Activated B cell treated with CpG ODN at 0.5 μM for 24 hours (primary cell): ENCODE data around the gene PPP4R3B. TPM values are rescaled to one million over a fixed set of nuclear protein-coding genes. Genes with fewer than 3 reads are reported as not detected.
"Not testable (repeated sequence)": the region's sequence is repeated elsewhere in the genome, so short reads cannot be mapped to it uniquely, and the experiment has no call there.

ENCODE experiments used
- ATAC-seq: fragments of 200-7000 bp; cut with Tn5 transposase; one replicate; pipeline ENCODE4 v1.10.0; 2021; ENCODE audit warnings: low read depth, mild to moderate bottlenecking, moderate library complexity
- CTCF ChIA-PET: fragments of 350-600 bp; sonication (Branson Sonifier 250); formaldehyde crosslinking; loops from one replicate; lab custom pipeline; 2021; ENCODE audit warnings: antibody characterized with exemption; lab: Charles Lee
- POLR2A ChIA-PET: fragments of 350-600 bp; sonication (Branson Sonifier 250); formaldehyde crosslinking; loops from one replicate; lab custom pipeline; 2021; ENCODE audit warnings: antibody characterized with exemption; lab: Charles Lee
- DNase-seq: peaks from one replicate; pipeline ENCODE4 v3.0.0; 2022
- H3K27ac Mint-ChIP-seq: one replicate; pipeline ENCODE4 v1.8.0; 2020; ENCODE audit warnings: mixed read lengths
- H3K27me3 Mint-ChIP-seq: one replicate; pipeline ENCODE4 v1.8.0; 2021; ENCODE audit warnings: mixed read lengths
- H3K36me3 Mint-ChIP-seq: one replicate; pipeline ENCODE4 v1.8.0; 2021; ENCODE audit warnings: low read depth, mixed read lengths
- H3K4me1 Mint-ChIP-seq: one replicate; pipeline ENCODE4 v1.8.0; 2021; ENCODE audit warnings: mixed read lengths
- H3K4me3 Mint-ChIP-seq: one replicate; pipeline ENCODE4 v1.8.0; 2020; ENCODE audit warnings: mild to moderate bottlenecking, mixed read lengths
- H3K9me3 Mint-ChIP-seq: one replicate; pipeline ENCODE4 v1.8.0; 2020; ENCODE audit warnings: mixed read lengths
- intact Hi-C: fragments of 100-400 bp; cut with micrococcal nuclease; formaldehyde crosslinking; loops from one replicate; pipeline ENCODE4 v1.15.1; 2024
- total RNA-seq: library from RNA; stranded (reverse); gene quantifications from 2 replicates; pipeline ENCODE4 v1.2.3, GENCODE V29; 2022
- TF ChIP-seq, protein P1 (sequence below): fragments of 200-600 bp; IDR thresholded peaks from one replicate; pipeline ENCODE4 v1.8.0; 2022; ENCODE audit warnings: antibody characterized with exemption, mild to moderate bottlenecking

The PPP4R3B gene
- total RNA-seq, 1 donor from 2014 or later, result 82.4 TPM

DNA sequence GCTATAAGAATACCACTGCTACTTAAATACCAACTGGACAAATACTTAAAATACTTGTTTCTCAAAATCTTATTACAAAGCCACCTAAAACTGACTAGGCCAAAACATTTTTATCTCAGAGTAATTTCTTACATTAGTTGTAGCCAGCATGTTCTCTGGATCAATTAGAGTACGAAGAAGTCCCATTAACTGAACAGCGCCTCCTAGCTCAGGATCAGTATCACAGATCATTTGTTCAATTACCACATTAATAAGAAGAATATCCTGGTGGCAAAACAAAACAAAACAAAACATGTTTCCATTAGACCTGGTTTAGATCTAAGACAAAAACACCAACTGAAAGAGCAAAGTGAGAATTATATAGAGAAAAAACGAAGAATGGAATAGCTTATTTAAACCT, 36.0 kb downstream of the PPP4R3B start:
- no peak for ATAC-seq
- TF ChIP-seq, protein P1, sequence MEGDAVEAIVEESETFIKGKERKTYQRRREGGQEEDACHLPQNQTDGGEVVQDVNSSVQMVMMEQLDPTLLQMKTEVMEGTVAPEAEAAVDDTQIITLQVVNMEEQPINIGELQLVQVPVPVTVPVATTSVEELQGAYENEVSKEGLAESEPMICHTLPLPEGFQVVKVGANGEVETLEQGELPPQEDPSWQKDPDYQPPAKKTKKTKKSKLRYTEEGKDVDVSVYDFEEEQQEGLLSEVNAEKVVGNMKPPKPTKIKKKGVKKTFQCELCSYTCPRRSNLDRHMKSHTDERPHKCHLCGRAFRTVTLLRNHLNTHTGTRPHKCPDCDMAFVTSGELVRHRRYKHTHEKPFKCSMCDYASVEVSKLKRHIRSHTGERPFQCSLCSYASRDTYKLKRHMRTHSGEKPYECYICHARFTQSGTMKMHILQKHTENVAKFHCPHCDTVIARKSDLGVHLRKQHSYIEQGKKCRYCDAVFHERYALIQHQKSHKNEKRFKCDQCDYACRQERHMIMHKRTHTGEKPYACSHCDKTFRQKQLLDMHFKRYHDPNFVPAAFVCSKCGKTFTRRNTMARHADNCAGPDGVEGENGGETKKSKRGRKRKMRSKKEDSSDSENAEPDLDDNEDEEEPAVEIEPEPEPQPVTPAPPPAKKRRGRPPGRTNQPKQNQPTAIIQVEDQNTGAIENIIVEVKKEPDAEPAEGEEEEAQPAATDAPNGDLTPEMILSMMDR, result no peak
- DNase-seq, result no peak

DNA sequence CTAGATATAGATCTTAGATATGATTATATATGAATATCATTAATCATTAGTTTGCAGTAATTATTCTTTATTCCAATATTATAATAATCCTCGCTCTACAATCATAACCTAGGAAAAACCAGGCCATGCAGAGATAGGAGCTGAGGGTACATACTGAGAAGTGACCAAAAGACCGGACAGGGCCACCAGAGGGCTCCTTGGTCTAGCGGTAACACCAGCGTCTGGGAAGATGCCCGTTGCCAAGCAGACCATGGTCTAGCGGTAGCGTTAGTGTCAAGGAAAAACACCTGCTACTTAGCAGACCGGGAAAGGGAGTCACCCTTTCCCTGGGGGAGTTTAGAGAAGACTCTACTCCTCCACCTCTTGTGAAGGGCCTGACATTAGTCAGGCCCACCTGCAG, 48.4 kb downstream of the PPP4R3B start:
- ATAC-seq, POLR2A ChIA-PET, H3K9me3 Mint-ChIP-seq, DNase-seq, H3K4me3 Mint-ChIP-seq, H3K27me3 Mint-ChIP-seq, H3K27ac Mint-ChIP-seq, intact Hi-C loops, H3K4me1 Mint-ChIP-seq, CTCF ChIA-PET: not testable (repeated sequence)
- H3K36me3 Mint-ChIP-seq, result peaks cover 63% of the 10 kb centered on the region

More for the DNA sequence above, 36.0 kb downstream of the PPP4R3B start:
- CTCF ChIA-PET, result no interaction called here
- peaks cover 70% of the 10 kb centered on the region for H3K36me3 Mint-ChIP-seq
- H3K4me3 Mint-ChIP-seq, result no peak overlapping the region
- H3K27ac Mint-ChIP-seq, result no peak overlapping the region
- no peaks in the 10 kb centered on the region for H3K27me3 Mint-ChIP-seq
- peaks cover 2% of the 10 kb centered on the region for H3K4me1 Mint-ChIP-seq
- no peaks in the 10 kb centered on the region for H3K9me3 Mint-ChIP-seq
- intact Hi-C loops, result no loop called here
- POLR2A ChIA-PET, result no interaction called here

DNA sequence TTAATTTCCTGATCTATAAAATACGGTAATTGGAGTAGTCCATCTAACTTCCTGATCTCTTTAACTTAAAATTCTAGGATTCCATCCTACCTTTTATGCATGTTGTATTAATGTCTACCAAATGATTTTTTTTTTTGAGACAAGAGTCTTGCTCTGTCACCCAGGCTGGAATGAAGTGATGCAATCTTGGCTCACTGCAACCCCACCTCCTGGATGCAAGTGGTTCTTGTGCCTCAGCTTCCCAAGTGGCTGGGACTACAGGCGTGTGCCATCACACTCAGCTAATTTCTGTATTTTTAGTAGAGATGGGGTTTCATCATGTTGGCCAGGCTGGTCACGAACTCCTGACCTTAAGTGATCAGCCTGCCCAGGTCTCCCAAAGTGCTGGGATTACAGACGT, 50.1 kb downstream of the PPP4R3B start:
- Mint-ChIP-seq H3K27me3 (no peaks in the 10 kb centered on the region), H3K4me1 (no peaks in the 10 kb centered on the region)
- CTCF ChIA-PET, result no interaction called here

DNA sequence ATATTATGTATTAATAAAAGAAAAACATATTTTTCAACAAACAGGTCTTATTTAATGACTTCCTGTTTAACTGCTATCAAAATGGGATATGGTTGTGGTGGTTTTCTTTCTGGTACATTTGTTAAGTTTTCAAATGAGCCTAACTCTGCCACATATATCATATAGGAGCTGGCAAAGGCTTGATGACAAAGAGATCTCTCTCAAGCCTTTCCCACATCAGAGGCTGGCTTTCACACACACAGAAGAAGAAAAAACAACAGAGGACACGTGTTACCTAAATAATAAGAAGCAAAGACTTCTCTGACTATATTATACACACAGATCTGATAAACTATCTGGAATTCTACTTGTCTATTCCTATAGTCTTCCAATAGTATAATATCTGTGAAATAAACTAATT, 51.8 kb downstream of the PPP4R3B start:
- intact Hi-C loops, result no loop called here
- Mint-ChIP-seq H3K27ac (no peak overlapping the region), H3K27me3 (no peaks in the 10 kb centered on the region), H3K9me3 (peaks cover 6% of the 10 kb centered on the region), H3K4me3 (no peak overlapping the region), H3K4me1 (no peaks in the 10 kb centered on the region), H3K36me3 (peaks cover 80% of the 10 kb centered on the region)
- POLR2A ChIA-PET, result no interaction called here
- CTCF ChIA-PET, result no interaction called here
- DNase-seq (no peak), ATAC-seq (no peak)
- TF ChIP-seq, protein P1, result no peak

More for the DNA sequence above, 50.1 kb downstream of the PPP4R3B start:
- no peaks in the 10 kb centered on the region for H3K9me3 Mint-ChIP-seq
- POLR2A ChIA-PET, result no interaction called here
- DNase-seq, result no peak
- TF ChIP-seq, protein P1, result no peak
- H3K27ac Mint-ChIP-seq, result no peak overlapping the region
- no peak overlapping the region for H3K4me3 Mint-ChIP-seq
- intact Hi-C loops, result no loop called here
- ATAC-seq, result no peak
- peaks cover 68% of the 10 kb centered on the region for H3K36me3 Mint-ChIP-seq

DNA sequence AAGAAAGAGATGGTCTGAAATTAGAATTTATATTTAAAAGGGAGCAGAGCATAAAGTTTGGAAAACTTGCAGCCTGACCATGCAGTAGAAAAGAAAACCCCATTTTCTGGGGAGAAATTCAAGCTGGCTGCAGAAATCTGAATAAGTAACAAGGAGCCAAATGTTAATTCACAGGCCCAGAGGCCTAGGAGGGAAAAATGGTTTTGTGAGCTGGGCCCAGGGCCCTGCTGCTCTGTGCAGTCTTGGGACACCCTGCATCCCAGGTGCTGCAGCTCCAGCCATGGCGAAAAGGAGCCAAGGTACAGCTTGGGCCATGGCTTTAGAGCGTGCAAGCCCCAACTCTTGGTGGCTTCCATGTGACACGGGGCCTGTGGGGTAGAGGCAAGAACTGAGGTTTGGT, 56.6 kb downstream of the PPP4R3B start:
- CTCF ChIA-PET, result no interaction called here
- H3K9me3 Mint-ChIP-seq, result peaks cover 6% of the 10 kb centered on the region
- DNase-seq, result no peak
- H3K27me3 Mint-ChIP-seq, result no peaks in the 10 kb centered on the region
- no peak overlapping the region for H3K27ac Mint-ChIP-seq
- intact Hi-C loops, result no loop called here
- POLR2A ChIA-PET, result no interaction called here
- no peaks in the 10 kb centered on the region for H3K4me1 Mint-ChIP-seq
- TF ChIP-seq, protein P1, result no peak
- H3K36me3 Mint-ChIP-seq, result peaks cover 84% of the 10 kb centered on the region
- no peak overlapping the region for H3K4me3 Mint-ChIP-seq
- ATAC-seq, result no peak

DNA sequence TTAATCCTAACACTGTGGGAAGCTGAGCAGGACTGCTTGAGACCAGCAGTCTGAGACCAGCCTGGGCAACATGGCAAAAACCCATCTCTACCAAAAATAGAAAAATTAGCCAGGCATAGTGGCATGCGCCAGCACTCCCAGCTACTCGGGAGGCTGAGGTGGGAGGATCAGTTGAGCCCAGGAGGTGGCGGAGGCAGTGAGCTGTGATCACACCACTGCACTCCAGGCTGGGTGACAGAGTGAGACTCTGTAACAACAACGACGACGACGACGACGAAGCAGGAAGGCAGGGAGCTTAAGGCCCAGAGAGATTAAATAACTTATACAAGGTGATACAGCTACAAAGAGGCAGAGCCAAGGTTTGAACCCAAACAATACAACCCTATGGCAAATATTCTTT, 60.6 kb downstream of the PPP4R3B start:
- H3K4me1 Mint-ChIP-seq, result no peaks in the 10 kb centered on the region
- intact Hi-C loops, result no loop called here
- peaks cover 5% of the 10 kb centered on the region for H3K9me3 Mint-ChIP-seq
- peaks cover 89% of the 10 kb centered on the region for H3K36me3 Mint-ChIP-seq
- ATAC-seq, result no peak
- no peak for DNase-seq
- H3K27me3 Mint-ChIP-seq, result no peaks in the 10 kb centered on the region
- TF ChIP-seq, protein P1, result no peak
- ChIA-PET CTCF (no interaction called here), POLR2A (no interaction called here)
- no peak overlapping the region for H3K27ac Mint-ChIP-seq
- H3K4me3 Mint-ChIP-seq, result no peak overlapping the region
